T-cell (primary cell): ENCODE results near the gene SUN5. TPM values are rescaled to one million over a fixed set of nuclear protein-coding genes. Genes with fewer than 3 reads are reported as not detected.

Source experiments
- ATAC-seq, 4 experiments: fragments of 200-7000 bp in 3 of 4; fragments of 150-1000 bp in 1 of 4; cut with Tn5 transposase; replicated peaks in 1 of 4; 1 replicate in 3 of 4; 2 replicates in 1 of 4; pipeline ENCODE4 v1.10.0; 2021; ENCODE audit warnings: moderate library complexity in 3 of 4, mild to moderate bottlenecking in 2 of 4, moderate number of reproducible peaks in 1 of 4
- CTCF ChIA-PET, 2 donors: fragments of 300-600 bp; sonication (Branson Sonifier 250); formaldehyde crosslinking; loops; one replicate each; lab custom pipeline; 2022; ENCODE audit warnings: antibody characterized with exemption in 2 of 2; lab: Charles Lee
- POLR2A ChIA-PET, 2 donors: fragments of 300-600 bp; sonication (Branson Sonifier 250); formaldehyde crosslinking; loops; one replicate each; lab custom pipeline; 2022; ENCODE audit warnings: antibody characterized with exemption in 2 of 2; lab: Charles Lee
- DNase-seq, 35 experiments: peaks; one replicate each; pipeline versions ENCODE4 v3.0.0 to v3.0.0-alpha.2; 2013 to 2023
- H3K27ac ChIP-seq: one replicate; pipeline ENCODE4 v1.5.1; 2013; ENCODE audit warnings: low read length
- H3K27me3 ChIP-seq, 2 experiments: replicated peaks in 1 of 2; 1 replicate in 1 of 2; 2 replicates in 1 of 2; pipeline versions ENCODE4 v1.6.1 to v1.7.0; 2013; ENCODE audit warnings: low read length in 1 of 2, mixed read lengths in 1 of 2; ENCODE audit not compliant: control insufficient read depth in 2 of 2, insufficient read depth in 2 of 2; ENCODE audit errors: extremely low read depth in 1 of 2
- H3K36me3 ChIP-seq, 2 donors: 1 replicate in 1 of 2; 2 replicates in 1 of 2; pipeline versions ENCODE4 v1.6.1 to v1.7.0; 2013; ENCODE audit warnings: low read length in 1 of 2; ENCODE audit not compliant: control insufficient read depth in 2 of 2, insufficient read depth in 1 of 2; ENCODE audit errors: extremely low read depth in 1 of 2
- H3K4me1 ChIP-seq, 2 experiments: 1 replicate in 1 of 2; 2 replicates in 1 of 2; pipeline versions ENCODE4 v1.6.1 to v1.7.0; 2013; ENCODE audit warnings: low read length in 2 of 2, mixed read lengths in 1 of 2; ENCODE audit not compliant: insufficient read depth in 2 of 2, control insufficient read depth in 1 of 2; ENCODE audit errors: extremely low read depth in 1 of 2
- H3K4me3 ChIP-seq, 2 donors: 1 replicate in 1 of 2; 2 replicates in 1 of 2; pipeline versions ENCODE4 v1.5.1 to v1.7.0; 2013; ENCODE audit warnings: mild to moderate bottlenecking in 2 of 2, low read length in 1 of 2, moderate library complexity in 1 of 2; ENCODE audit not compliant: control insufficient read depth in 1 of 2; ENCODE audit errors: extremely low read depth in 1 of 2
- H3K9me3 ChIP-seq: 2 replicates; pipeline ENCODE4 v1.7.0; 2013
- H3K27ac Mint-ChIP-seq, 2 donors: one replicate each; pipeline ENCODE4 v1.8.0; 2020 to 2021; ENCODE audit warnings: mild to moderate bottlenecking in 2 of 2, mixed read lengths in 2 of 2
- H3K27me3 Mint-ChIP-seq, 2 donors: one replicate each; pipeline ENCODE4 v1.8.0; 2021 to 2022; ENCODE audit warnings: mixed read lengths in 2 of 2
- H3K36me3 Mint-ChIP-seq: one replicate; pipeline ENCODE4 v1.8.0; 2021; ENCODE audit warnings: mixed read lengths
- H3K4me1 Mint-ChIP-seq, 3 donors: one replicate each; pipeline ENCODE4 v1.8.0; 2020 to 2022; ENCODE audit warnings: mixed read lengths in 3 of 3, mild to moderate bottlenecking in 1 of 3
- H3K4me3 Mint-ChIP-seq, 3 donors: one replicate each; pipeline ENCODE4 v1.8.0; 2020 to 2022; ENCODE audit warnings: mild to moderate bottlenecking in 3 of 3, mixed read lengths in 3 of 3, moderate library complexity in 3 of 3
- H3K9me3 Mint-ChIP-seq, 3 donors: one replicate each; pipeline ENCODE4 v1.8.0; 2020 to 2022; ENCODE audit warnings: mixed read lengths in 3 of 3
- WGBS: methylation state at CpG from one replicate; pipeline ENCODE4 v1.1.5; 2013; ENCODE audit warnings: missing lambda C conversion rate; ENCODE audit not compliant: insufficient coverage; 5-methylcytosine and 5-hydroxymethylcytosine counted together
- total RNA-seq, 35 experiments: library from RNA in 6 of 35; stranded (reverse) in 6 of 35; fragments of 120-200 nt in 1 of 35; gene quantifications; one replicate each; pipeline versions ENCODE4 v1.2.1 to v1.2.4 and lab custom pipeline; 2013 to 2026

Gene SUN5
- total RNA-seq, 5 donors from 2014 or later (not counting 1 experiment from before 2014, with no cell fraction given): not detected

GRCh38 chr20:32997431-32997830, 6.8 kb downstream of the SUN5 start:
- Histone ChIP-seq H3K27ac (no peak overlapping the region), H3K27me3 (no peaks in the 10 kb centered on the region), H3K9me3 (no peaks in the 10 kb centered on the region), H3K4me3 (no peak overlapping the region), H3K36me3 (no peaks in the 10 kb centered on the region), H3K4me1 (peaks cover 16 to 21% of the 10 kb centered on the region in 2 experiments)
- DNase-seq: no peak
- Mint-ChIP-seq H3K4me1 (peaks cover 41 to 71% (median 45%) of the 10 kb centered on the region in 3 donors), H3K27me3 (no peaks in the 10 kb centered on the region), H3K36me3 (no peaks in the 10 kb centered on the region), H3K27ac (peak overlapping the region in 1 of 2 donors; percentile 59), H3K4me3 (no peak overlapping the region), H3K9me3 (peaks cover 0 to 10% (median 4%) of the 10 kb centered on the region in 3 donors)
- 42% methylated on average over 2 of the region's 2 CpGs for WGBS
- CTCF ChIA-PET: no interaction called here
- POLR2A ChIA-PET: no interaction called here
- no peak for ATAC-seq

DNA sequence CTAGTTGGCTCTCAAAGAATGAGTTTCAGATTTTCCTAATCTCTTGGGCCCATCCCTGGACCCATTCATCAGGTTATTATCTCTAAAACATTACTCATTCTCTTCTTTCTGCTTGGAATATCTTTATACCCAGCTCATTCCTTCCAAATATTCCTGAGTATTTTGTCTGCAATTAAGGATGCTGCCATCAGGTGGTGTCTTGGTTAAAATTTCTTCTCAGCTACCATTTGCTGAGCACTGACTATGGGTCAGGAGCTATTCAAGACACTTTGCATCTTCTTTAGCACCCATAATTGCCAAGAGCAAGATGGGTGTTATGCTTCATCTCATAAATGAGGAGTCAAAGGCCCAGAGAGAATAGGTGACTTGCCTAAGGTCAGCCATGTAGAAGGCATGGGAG, 8.4 kb downstream of the SUN5 start:
- no peak overlapping the region for H3K4me3 ChIP-seq
- Mint-ChIP-seq H3K27ac (no peak overlapping the region), H3K27me3 (no peaks in the 10 kb centered on the region), H3K4me3 (no peak overlapping the region), H3K36me3 (no peaks in the 10 kb centered on the region), H3K4me1 (peaks cover 49 to 71% (median 54%) of the 10 kb centered on the region in 3 donors), H3K9me3 (peaks cover 0 to 10% (median 4%) of the 10 kb centered on the region in 3 donors)
- peaks cover 25 to 36% of the 10 kb centered on the region in 2 experiments for H3K4me1 ChIP-seq
- H3K27me3 ChIP-seq: no peaks in the 10 kb centered on the region
- DNase-seq (no peak), ATAC-seq (no peak)
- H3K36me3 ChIP-seq: no peaks in the 10 kb centered on the region
- CTCF ChIA-PET: no interaction called here
- POLR2A ChIA-PET: no interaction called here
- H3K9me3 ChIP-seq: no peaks in the 10 kb centered on the region
- H3K27ac ChIP-seq: no peak overlapping the region

DNA sequence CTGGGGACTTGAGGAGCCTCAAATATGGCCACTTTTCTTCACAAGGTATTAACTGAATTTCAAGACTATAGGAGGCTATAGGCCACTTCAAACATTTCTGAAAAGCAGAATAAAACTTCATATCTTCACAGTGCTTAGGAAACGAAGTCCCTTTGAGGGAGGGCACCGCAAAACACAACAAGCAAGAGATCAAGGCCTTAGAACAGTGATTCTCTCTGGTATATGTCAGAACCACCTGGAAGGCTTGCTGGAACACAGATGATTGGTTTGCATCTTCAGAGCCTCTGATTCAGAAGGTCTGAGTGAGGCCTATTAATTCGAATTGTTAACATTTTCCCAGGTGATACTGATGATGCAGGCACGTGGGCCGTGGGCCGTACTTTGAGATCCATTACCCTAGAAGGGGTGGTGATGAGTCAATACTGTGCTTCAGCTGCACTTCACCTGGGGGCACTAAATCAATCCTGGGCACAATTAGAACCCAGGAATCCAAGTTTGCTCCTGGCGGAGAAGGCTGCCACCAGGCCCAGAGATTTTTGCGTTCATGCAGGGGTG, 10.7 kb downstream of the SUN5 start:
- Mint-ChIP-seq H3K36me3 (no peaks in the 10 kb centered on the region), H3K27me3 (no peaks in the 10 kb centered on the region), H3K9me3 (peaks cover 0 to 10% (median 4%) of the 10 kb centered on the region in 3 donors), H3K4me1 (peaks cover 48 to 64% (median 48%) of the 10 kb centered on the region in 3 donors), H3K4me3 (peak overlapping the region in 1 of 3 donors; percentile 23), H3K27ac (peak overlapping the region; percentile 16 to 86)
- no peaks in the 10 kb centered on the region for H3K9me3 ChIP-seq
- peaks cover 23 to 36% of the 10 kb centered on the region in 2 experiments for H3K4me1 ChIP-seq
- H3K36me3 ChIP-seq: no peaks in the 10 kb centered on the region
- ChIA-PET POLR2A (no interaction called here), CTCF (interaction anchor here in 1 of 2 donors (0.6 kb wide), 1 partner anchor 90 kb away, joined by 3 read pairs; no protein-coding TSS in a partner anchor)
- H3K4me3 ChIP-seq: no peak overlapping the region
- WGBS: 90% methylated on average over 8 of the region's 8 CpGs
- ATAC-seq (peak; percentile 50 to 88 (median 70)), DNase-seq (peak in 1 of 35 experiments; percentile 42)
- H3K27ac ChIP-seq: no peak overlapping the region
- no peaks in the 10 kb centered on the region for H3K27me3 ChIP-seq

- Mint-ChIP-seq H3K36me3 (no peaks in the 10 kb centered on the region), H3K4me3 (peak overlapping the region in 1 of 3 donors; percentile 42), H3K9me3 (peaks cover 0 to 10% (median 4%) of the 10 kb centered on the region in 3 donors), H3K27ac (peak overlapping the region in 1 of 2 donors; percentile 68), H3K27me3 (no peaks in the 10 kb centered on the region), H3K4me1 (peaks cover 39 to 56% (median 41%) of the 10 kb centered on the region in 3 donors)
- ChIA-PET CTCF (no interaction called here), POLR2A (interaction anchor here in 1 of 2 donors (0.5 kb wide), 1 partner anchor 461 kb away, joined by 3 read pairs; no protein-coding TSS in a partner anchor)
- no peak overlapping the region for H3K27ac ChIP-seq
- ATAC-seq: peak in 1 of 4 experiments; percentile 43
- no peak overlapping the region for H3K4me3 ChIP-seq
- H3K4me1 ChIP-seq: peaks cover 19 to 36% of the 10 kb centered on the region in 2 experiments
- H3K36me3 ChIP-seq: no peaks in the 10 kb centered on the region
- WGBS: 66% methylated on average over 4 of the region's 8 CpGs
- no peaks in the 10 kb centered on the region for H3K9me3 ChIP-seq
- H3K27me3 ChIP-seq: peaks cover 0 to 2% of the 10 kb centered on the region in 2 experiments
- DNase-seq: no peak
Measured at GRCh38 chr20:32991792-32992641, 12.2 kb downstream of the SUN5 start.

DNA sequence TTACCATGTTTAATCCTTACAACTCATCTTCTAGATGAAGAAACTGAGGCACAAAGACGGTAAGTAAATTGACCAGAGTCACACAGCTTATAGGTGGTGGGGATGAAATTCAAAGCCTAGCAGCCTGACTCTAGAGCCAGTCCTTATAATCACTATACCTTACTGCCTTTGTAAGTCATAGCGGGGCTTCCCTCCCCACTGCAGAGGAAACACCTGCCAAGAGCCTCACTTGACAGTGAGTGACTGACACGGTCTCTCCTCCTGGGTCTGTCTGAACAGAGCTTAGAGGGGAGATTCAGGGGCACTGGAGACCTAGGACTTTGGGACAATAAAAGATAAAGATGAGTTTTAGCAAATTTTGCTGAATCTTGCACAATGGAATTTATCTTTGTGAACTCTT, 12.8 kb downstream of the SUN5 start:
- peak overlapping the region in 1 of 2 donors; percentile 68 for H3K27ac Mint-ChIP-seq
- peaks cover 19 to 36% of the 10 kb centered on the region in 2 experiments for H3K4me1 ChIP-seq
- H3K36me3 ChIP-seq: no peaks in the 10 kb centered on the region
- peaks cover 0 to 2% of the 10 kb centered on the region in 2 experiments for H3K27me3 ChIP-seq
- peak in 7 of 35 experiments; percentile 9 to 41 (median 24) for DNase-seq
- CTCF ChIA-PET: no interaction called here
- peaks cover 37 to 50% (median 38%) of the 10 kb centered on the region in 3 donors for H3K4me1 Mint-ChIP-seq
- H3K4me3 Mint-ChIP-seq: peak overlapping the region in 1 of 3 donors; percentile 42
- POLR2A ChIA-PET: no interaction called here
- H3K27ac ChIP-seq: no peak overlapping the region
- ATAC-seq: peak; percentile 48 to 81 (median 68)
- H3K9me3 ChIP-seq: no peaks in the 10 kb centered on the region
- H3K4me3 ChIP-seq: no peak overlapping the region
- no CpG with 5 or more reads among the region's 3 CpGs for WGBS
- H3K9me3 Mint-ChIP-seq: peaks cover 0 to 10% (median 4%) of the 10 kb centered on the region in 3 donors
- no peaks in the 10 kb centered on the region for H3K36me3 Mint-ChIP-seq
- no peaks in the 10 kb centered on the region for H3K27me3 Mint-ChIP-seq

DNA sequence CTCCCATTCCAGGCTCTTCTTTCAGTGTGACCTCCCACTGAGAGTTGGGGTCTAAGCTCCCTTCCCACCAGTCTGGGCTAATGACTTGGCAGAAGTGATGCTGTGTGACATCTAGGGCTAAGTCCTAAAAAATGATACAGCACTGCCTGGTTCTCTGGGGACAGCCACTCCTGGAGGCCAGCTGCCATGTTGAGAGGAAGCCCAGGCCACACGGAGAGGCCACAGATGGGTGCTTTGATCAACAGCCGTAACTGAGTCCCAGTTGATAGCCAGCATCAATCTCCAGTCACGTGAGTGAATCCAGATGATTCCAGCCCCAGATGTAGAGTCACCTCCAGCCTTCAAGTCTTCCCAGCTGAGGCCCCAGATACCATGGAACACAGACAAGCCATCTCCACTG, 13.8 kb downstream of the SUN5 start:
- POLR2A ChIA-PET: no interaction called here
- no peak for ATAC-seq
- no peak overlapping the region for H3K4me3 Mint-ChIP-seq

More for the DNA sequence above, 13.8 kb downstream of the SUN5 start:
- CTCF ChIA-PET: no interaction called here
- Mint-ChIP-seq H3K4me1 (peaks cover 37 to 53% (median 38%) of the 10 kb centered on the region in 3 donors), H3K27ac (no peak overlapping the region), H3K27me3 (no peaks in the 10 kb centered on the region), H3K9me3 (peaks cover 0 to 9% (median 4%) of the 10 kb centered on the region in 3 donors), H3K36me3 (no peaks in the 10 kb centered on the region)
- H3K27me3 ChIP-seq: peaks cover 0 to 2% of the 10 kb centered on the region in 2 experiments
- WGBS: 85% methylated on average over 3 of the region's 3 CpGs
- no peak overlapping the region for H3K4me3 ChIP-seq
- H3K9me3 ChIP-seq: no peaks in the 10 kb centered on the region
- peaks cover 19 to 36% of the 10 kb centered on the region in 2 experiments for H3K4me1 ChIP-seq
- no peak overlapping the region for H3K27ac ChIP-seq
- DNase-seq: no peak
- H3K36me3 ChIP-seq: no peaks in the 10 kb centered on the region
